CD4-positive, alpha-beta T cell (primary cell): Measurements from ENCODE around the gene FSHR. TPM values are rescaled to one million over a fixed set of nuclear protein-coding genes. Genes with fewer than 3 reads are reported as not detected.

Source experiments
- ATAC-seq: fragments of 200-7000 bp; cut with Tn5 transposase; one replicate; pipeline ENCODE4 v1.10.0; 2022; ENCODE audit warnings: mild to moderate bottlenecking; ENCODE audit not compliant: poor library complexity
- CTCF ChIA-PET: fragments of 350-600 bp; sonication (Branson Sonifier 250); formaldehyde crosslinking; loops from one replicate; lab custom pipeline; 2021; ENCODE audit warnings: antibody characterized with exemption, inconsistent platforms; lab: Charles Lee
- POLR2A ChIA-PET: fragments of 350-600 bp; sonication (Branson Sonifier 250); formaldehyde crosslinking; loops from one replicate; lab custom pipeline; 2021; ENCODE audit warnings: antibody characterized with exemption, inconsistent platforms; lab: Charles Lee
- DNase-seq, 14 experiments: peaks; one replicate each; pipeline ENCODE4 v3.0.0-alpha.2; 2013 to 2020; ENCODE audit warnings: mixed read lengths in 2 of 14
- H3K27ac ChIP-seq, 2 donors: one replicate each; pipeline versions ENCODE4 v1.5.1 to v1.7.0; 2013; ENCODE audit warnings: low read length in 2 of 2, low read depth in 1 of 2, mild to moderate bottlenecking in 1 of 2
- H3K27me3 ChIP-seq, 2 experiments: 1 replicate in 1 of 2; 2 replicates in 1 of 2; pipeline versions ENCODE4 v1.6.1 to v1.7.0; 2013; ENCODE audit warnings: low read length in 2 of 2, control low read depth in 1 of 2, mild to moderate bottlenecking in 1 of 2, moderate library complexity in 1 of 2; ENCODE audit not compliant: insufficient read depth in 2 of 2, control insufficient read depth in 1 of 2
- H3K36me3 ChIP-seq: one replicate; pipeline ENCODE4 v1.6.1; 2013; ENCODE audit warnings: low read length, control low read depth; ENCODE audit not compliant: insufficient read depth
- H3K4me1 ChIP-seq: one replicate; pipeline ENCODE4 v1.6.1; 2013; ENCODE audit warnings: low read length, control low read depth; ENCODE audit not compliant: insufficient read depth
- H3K4me3 ChIP-seq: one replicate; pipeline ENCODE4 v1.5.1; 2013; ENCODE audit warnings: mild to moderate bottlenecking, low read length, moderate library complexity
- H3K9me3 ChIP-seq, 2 experiments: 1 replicate in 1 of 2; 2 replicates in 1 of 2; pipeline versions ENCODE4 v1.6.1 to v1.7.0; 2013; ENCODE audit warnings: low read length in 2 of 2, mild to moderate bottlenecking in 2 of 2, control low read depth in 1 of 2, moderate library complexity in 1 of 2; ENCODE audit not compliant: control insufficient read depth in 1 of 2, insufficient read depth in 1 of 2
- H3K27ac Mint-ChIP-seq: one replicate; pipeline ENCODE4 v1.8.0; 2020; ENCODE audit warnings: mixed read lengths
- H3K27me3 Mint-ChIP-seq: one replicate; pipeline ENCODE4 v1.8.0; 2021; ENCODE audit warnings: mixed read lengths
- H3K36me3 Mint-ChIP-seq: one replicate; pipeline ENCODE4 v1.8.0; 2021; ENCODE audit warnings: low read depth, mixed read lengths
- H3K4me1 Mint-ChIP-seq: one replicate; pipeline ENCODE4 v1.8.0; 2021; ENCODE audit warnings: low read depth, mixed read lengths
- H3K4me3 Mint-ChIP-seq: one replicate; pipeline ENCODE4 v1.8.0; 2020; ENCODE audit warnings: mild to moderate bottlenecking, mixed read lengths
- H3K9me3 Mint-ChIP-seq: one replicate; pipeline ENCODE4 v1.8.0; 2020; ENCODE audit warnings: mixed read lengths
- intact Hi-C, 2 experiments: fragments of 100-400 bp; cut with DNase I in 1 of 2; cut with micrococcal nuclease in 1 of 2; formaldehyde crosslinking; loops; one replicate each; pipeline versions ENCODE4 v1.15.1 to v1.9.0; 2023 to 2025; cut with DNase I, micrococcal nuclease
- total RNA-seq, 174 experiments: library from RNA in 2 of 174; stranded (reverse) in 2 of 174; gene quantifications; one replicate each; pipeline ENCODE4 v1.2.3 and lab custom pipeline; 2021 to 2026
- TF ChIP-seq, protein P1 (sequence below): fragments of 200-600 bp; IDR thresholded peaks from one replicate; pipeline ENCODE4 v1.8.0; 2022; ENCODE audit warnings: antibody characterized with exemption, mild to moderate bottlenecking

FSHR gene
- total RNA-seq, 2 experiments from 2014 or later = not detected

GRCh38 chr2:48933828-48934497 lies 220.4 kb downstream of the FSHR start:
- Histone ChIP-seq H3K4me3 (no peak overlapping the region), H3K9me3 (no peaks in the 10 kb centered on the region), H3K27me3 (no peaks in the 10 kb centered on the region), H3K36me3 (no peaks in the 10 kb centered on the region), H3K27ac (no peak overlapping the region), H3K4me1 (no peaks in the 10 kb centered on the region)
- ATAC-seq (no peak), DNase-seq (no peak)
- no peaks in the 10 kb centered on the region for H3K27me3 Mint-ChIP-seq
- H3K4me1 Mint-ChIP-seq = no peaks in the 10 kb centered on the region
- H3K27ac Mint-ChIP-seq = no peak overlapping the region
- intact Hi-C loops = no loop called here
- H3K4me3 Mint-ChIP-seq = no peak overlapping the region
- TF ChIP-seq, protein P1, sequence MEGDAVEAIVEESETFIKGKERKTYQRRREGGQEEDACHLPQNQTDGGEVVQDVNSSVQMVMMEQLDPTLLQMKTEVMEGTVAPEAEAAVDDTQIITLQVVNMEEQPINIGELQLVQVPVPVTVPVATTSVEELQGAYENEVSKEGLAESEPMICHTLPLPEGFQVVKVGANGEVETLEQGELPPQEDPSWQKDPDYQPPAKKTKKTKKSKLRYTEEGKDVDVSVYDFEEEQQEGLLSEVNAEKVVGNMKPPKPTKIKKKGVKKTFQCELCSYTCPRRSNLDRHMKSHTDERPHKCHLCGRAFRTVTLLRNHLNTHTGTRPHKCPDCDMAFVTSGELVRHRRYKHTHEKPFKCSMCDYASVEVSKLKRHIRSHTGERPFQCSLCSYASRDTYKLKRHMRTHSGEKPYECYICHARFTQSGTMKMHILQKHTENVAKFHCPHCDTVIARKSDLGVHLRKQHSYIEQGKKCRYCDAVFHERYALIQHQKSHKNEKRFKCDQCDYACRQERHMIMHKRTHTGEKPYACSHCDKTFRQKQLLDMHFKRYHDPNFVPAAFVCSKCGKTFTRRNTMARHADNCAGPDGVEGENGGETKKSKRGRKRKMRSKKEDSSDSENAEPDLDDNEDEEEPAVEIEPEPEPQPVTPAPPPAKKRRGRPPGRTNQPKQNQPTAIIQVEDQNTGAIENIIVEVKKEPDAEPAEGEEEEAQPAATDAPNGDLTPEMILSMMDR = no peak
- no peaks in the 10 kb centered on the region for H3K36me3 Mint-ChIP-seq
- CTCF ChIA-PET = no interaction called here
- no peaks in the 10 kb centered on the region for H3K9me3 Mint-ChIP-seq
- POLR2A ChIA-PET = no interaction called here

DNA sequence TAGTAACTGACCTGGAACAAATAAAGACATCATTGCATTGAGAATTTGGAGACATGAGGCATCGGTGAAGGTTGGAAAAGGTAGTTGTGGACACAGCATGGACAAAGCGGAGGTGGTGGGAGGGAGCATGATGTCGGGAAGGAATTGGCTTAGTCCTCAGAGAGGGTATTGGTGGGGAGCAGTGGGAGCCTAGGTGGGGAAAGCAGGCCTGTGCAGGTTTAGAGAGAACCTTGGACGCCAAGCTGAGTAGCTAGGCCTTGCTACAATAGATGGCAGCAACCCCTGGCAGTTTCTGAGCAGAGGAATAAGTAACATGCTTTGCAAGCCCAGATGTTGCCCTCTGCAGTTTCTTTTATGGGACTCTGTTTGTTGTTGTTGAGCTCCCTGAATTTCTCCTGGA lies 221.6 kb downstream of the FSHR start:
- TF ChIP-seq, protein P1 = no peak
- Histone ChIP-seq H3K27me3 (no peaks in the 10 kb centered on the region), H3K27ac (no peak overlapping the region), H3K4me3 (no peak overlapping the region), H3K9me3 (no peaks in the 10 kb centered on the region), H3K36me3 (no peaks in the 10 kb centered on the region), H3K4me1 (no peaks in the 10 kb centered on the region)
- no peak for ATAC-seq
- no peaks in the 10 kb centered on the region for H3K4me1 Mint-ChIP-seq
- intact Hi-C loops = no loop called here
- H3K27ac Mint-ChIP-seq = no peak overlapping the region
- POLR2A ChIA-PET = no interaction called here
- H3K27me3 Mint-ChIP-seq = no peaks in the 10 kb centered on the region
- no peaks in the 10 kb centered on the region for H3K36me3 Mint-ChIP-seq
- CTCF ChIA-PET = no interaction called here
- no peak for DNase-seq
- peaks cover 3% of the 10 kb centered on the region for H3K9me3 Mint-ChIP-seq
- H3K4me3 Mint-ChIP-seq = no peak overlapping the region

GRCh38 chr2:48929571-48930301 lies 224.6 kb downstream of the FSHR start:
- no peaks in the 10 kb centered on the region for H3K4me1 Mint-ChIP-seq
- ChIA-PET POLR2A (no interaction called here), CTCF (no interaction called here)
- H3K27ac Mint-ChIP-seq = no peak overlapping the region
- no peak overlapping the region for H3K27ac ChIP-seq
- ATAC-seq = no peak
- no peak overlapping the region for H3K4me3 ChIP-seq
- TF ChIP-seq, protein P1 = no peak
- DNase-seq = no peak
- H3K4me3 Mint-ChIP-seq = no peak overlapping the region
- no peaks in the 10 kb centered on the region for H3K36me3 Mint-ChIP-seq
- intact Hi-C loops = no loop called here
- no peaks in the 10 kb centered on the region for H3K27me3 ChIP-seq
- peaks cover 3% of the 10 kb centered on the region for H3K9me3 Mint-ChIP-seq
- no peaks in the 10 kb centered on the region for H3K27me3 Mint-ChIP-seq
- H3K36me3 ChIP-seq = no peaks in the 10 kb centered on the region
- no peaks in the 10 kb centered on the region for H3K9me3 ChIP-seq
- H3K4me1 ChIP-seq = no peaks in the 10 kb centered on the region
